H4 (cell line): ENCODE data around the gene NALCN. TPM values are rescaled to one million over a fixed set of nuclear protein-coding genes. Genes with fewer than 3 reads are reported as not detected.
A peak's percentile ranks its signal among the peaks of the same experiment; 100 is the strongest.

Experiments used
- DNase-seq: peaks from one replicate; pipeline ENCODE4 v3.0.0-alpha.2; 2015; ENCODE audit warnings: low spot score
- total RNA-seq: library from RNA; depleted of rRNA; stranded (reverse); fragments of >200 nt; shearing (Covaris generic); gene quantifications from 2 replicates; pipeline ENCODE4 v1.2.3, GENCODE V29; 2014; rRNA removed

NALCN gene
- total RNA-seq, 1 experiment from 2014 or later, result 0.27 TPM

DNA sequence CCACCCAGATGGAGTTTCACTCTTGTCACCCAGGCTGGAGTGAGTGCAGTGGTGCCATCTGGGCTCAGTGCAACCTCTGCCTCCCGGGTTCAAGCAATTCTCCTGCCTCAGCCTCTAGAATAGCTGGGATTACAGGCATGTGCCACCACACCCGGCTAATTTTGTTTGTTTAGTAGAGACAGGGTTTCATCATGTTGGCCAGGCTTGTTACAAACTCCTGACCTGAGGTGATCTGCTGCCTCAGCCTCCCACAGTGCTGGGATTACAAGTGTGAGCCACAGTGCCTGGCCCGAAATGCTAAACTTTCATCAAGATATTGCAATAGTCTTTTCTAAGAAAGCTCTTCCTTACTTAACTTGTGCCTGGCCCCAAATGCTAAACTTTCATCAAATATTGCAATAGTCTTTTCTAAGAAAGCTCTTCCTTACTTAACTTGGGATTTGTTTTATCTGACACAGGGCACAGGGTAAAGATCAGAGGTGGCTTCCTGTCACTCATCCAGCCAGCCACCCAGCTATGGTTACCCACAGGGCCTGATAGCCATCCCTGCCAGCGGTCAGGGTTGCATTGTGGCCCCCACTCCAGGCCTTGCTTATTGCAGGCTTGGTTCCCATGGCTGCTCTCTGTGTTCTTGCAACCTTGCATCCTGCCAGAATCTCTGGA is 389.4 kb downstream of the NALCN start:
- no peak for DNase-seq

DNA sequence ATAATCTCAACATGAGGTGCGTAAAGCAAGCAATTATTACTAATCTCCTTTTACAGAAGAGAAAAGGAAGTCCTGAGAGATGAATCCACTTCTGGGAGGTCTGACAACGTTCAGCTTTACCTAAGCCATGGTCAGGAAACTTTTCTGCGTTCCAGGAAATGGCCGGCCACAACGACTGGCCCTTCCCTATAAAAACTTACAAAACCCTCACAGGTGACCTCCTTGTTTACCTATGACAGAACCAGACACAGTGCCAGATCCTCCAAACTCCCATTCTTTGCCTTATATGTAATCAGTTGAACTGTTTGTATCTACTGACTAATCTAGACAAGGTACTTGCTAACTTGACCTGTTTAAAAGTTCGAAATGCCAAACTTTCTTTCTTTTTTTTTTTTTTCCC is 390.0 kb downstream of the NALCN start:
- DNase-seq, result no peak

GRCh38 chr13:101025925-101026324 is 390.4 kb downstream of the NALCN start:
- DNase-seq, result no peak

DNA sequence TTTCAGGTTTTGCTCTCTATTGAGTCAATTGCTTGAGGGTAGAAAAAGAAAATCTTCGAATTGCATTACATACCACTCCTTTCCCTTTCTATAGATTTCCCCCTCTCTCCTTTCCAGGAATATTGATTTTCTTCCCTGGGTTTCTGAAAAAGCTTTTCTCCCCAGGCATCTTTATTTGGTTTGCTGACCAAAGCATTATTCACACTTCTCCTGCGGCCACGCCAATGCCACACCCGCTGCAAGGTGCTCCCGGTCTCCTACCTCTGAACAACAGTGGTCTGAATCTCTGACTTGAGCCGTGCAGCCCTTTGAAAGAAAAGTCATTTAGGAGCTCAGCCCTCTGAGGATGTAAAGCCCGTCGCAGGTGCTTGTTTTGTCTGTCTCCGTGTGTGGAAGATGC is 390.8 kb downstream of the NALCN start:
- DNase-seq, result no peak

- DNase-seq, result no peak
These were observed 397.2 kb downstream of the NALCN start for GRCh38 chr13:101019126-101019525.

GRCh38 chr13:101018720-101019119 is 397.6 kb downstream of the NALCN start:
- peak; percentile 8 for DNase-seq

DNA sequence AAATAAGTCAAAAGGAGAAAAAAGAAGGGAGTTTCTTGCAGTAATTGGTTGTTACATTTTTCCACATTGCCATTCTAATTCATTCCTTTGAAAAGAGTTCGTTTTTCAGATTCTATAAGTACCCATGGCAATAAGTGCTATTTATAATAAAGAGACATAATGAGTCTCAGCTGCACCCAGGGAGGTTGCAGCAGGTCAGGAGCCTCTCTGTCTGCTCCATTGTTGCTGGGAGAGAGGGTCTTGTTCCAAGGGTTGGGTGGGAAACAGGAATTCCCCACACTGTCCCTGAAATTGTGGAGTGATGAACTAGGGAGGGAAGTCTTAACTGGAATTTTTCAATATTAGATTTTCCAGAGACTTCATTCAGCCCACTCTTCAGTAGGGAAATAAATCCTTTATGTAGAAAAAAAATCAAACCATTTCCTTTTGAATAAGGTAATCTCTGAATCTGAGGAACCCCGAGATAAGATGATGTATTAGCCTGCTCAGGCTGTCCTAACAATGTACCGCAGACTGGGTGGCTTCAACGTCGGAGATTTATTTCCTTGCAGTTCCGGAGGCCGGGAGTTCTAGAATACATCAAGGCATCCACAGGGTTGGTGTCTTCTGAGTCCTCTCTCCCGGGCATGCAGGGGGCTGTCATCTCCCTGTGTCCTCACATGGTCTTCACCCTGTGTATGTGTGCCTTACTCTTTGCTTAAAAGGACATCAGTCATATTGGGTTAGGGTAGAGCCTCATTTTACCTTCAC is 399.0 kb downstream of the NALCN start:
- no peak for DNase-seq

GRCh38 chr13:101016475-101016874 is 399.8 kb downstream of the NALCN start:
- no peak for DNase-seq

DNA sequence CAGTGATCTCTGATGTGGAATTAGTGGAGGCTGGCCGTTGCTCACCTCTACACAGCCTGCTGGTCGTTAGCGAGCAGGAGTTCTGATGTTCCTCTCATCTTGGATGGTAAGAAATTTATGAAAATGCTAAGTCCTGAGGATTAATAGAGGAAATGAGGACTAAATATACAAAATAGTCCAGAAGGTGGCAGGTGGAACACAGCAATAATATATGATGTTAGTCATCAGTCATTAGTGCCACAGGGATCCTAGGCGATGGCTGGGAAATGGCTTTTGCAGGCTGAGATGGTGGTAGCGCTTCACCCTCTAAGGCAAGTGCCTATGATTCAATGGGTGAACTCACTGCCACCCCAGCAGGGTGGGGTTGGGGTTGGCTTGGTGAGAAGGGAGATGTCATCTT is 403.1 kb downstream of the NALCN start:
- no peak for DNase-seq

GRCh38 chr13:101010100-101010499 is 406.2 kb downstream of the NALCN start:
- no peak for DNase-seq

DNA sequence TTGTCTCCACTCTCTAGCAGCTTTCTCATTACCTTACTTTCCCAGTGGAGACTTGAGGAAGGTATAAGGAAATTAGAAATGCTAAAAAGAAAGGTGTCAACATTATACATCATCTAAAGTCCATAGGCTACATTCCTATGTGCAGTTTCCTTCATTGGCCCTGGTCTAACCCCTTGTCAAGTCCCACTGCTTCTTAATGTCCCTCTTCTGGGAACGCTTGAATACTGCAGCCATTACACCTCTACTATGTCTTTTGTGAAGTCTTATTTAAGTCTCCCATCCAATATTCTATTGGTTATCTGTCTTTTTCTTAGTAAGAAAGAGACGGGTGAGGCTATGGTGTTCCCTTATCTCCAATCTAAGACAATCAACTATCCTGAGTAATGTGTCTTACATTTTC is 409.1 kb downstream of the NALCN start:
- DNase-seq, result no peak

Other genes with a start within 250 kb of the NALCN start
- 6.4 and 6.9 TPM in 2 replicates for gene ITGBL1, start 36.2 kb upstream of the NALCN start, total RNA-seq